GM21390 (cell line): ENCODE data around the gene ASCL4.

Experiments
- ATAC-seq: cut with Tn5 transposase; IDR thresholded peaks from one replicate; pipeline ENCODE4 v1.9.1; 2021; ENCODE audit not compliant: unreplicated experiment

Gene ASCL4

GRCh38 chr12:107778383-107779025, 4.0 kb downstream of the ASCL4 start:
- no peak for ATAC-seq

GRCh38 chr12:107779077-107779831, 4.8 kb downstream of the ASCL4 start:
- ATAC-seq: peak; percentile 69

DNA sequence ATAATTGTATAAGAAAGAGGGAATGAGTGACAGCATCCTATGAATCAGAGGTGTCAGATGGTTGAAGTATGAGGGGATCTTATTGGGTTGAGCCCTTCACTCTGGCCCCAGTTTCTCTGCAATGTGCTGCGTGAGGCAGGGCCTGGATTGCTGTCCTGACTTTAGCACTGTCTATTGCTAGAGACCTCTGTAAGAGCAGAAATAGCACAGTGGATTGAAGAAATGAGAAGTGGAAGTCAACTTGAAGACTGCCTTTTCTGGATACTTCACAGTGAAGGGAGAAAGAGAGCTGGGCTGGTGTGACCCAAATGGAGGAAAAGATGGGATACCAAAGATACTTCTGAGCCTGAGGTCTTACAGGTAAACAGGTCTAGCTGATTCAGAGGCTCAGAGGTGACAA, 5.8 kb downstream of the ASCL4 start:
- ATAC-seq: no peak

GRCh38 chr12:107782067-107782466, 7.6 kb downstream of the ASCL4 start:
- ATAC-seq: no peak

DNA sequence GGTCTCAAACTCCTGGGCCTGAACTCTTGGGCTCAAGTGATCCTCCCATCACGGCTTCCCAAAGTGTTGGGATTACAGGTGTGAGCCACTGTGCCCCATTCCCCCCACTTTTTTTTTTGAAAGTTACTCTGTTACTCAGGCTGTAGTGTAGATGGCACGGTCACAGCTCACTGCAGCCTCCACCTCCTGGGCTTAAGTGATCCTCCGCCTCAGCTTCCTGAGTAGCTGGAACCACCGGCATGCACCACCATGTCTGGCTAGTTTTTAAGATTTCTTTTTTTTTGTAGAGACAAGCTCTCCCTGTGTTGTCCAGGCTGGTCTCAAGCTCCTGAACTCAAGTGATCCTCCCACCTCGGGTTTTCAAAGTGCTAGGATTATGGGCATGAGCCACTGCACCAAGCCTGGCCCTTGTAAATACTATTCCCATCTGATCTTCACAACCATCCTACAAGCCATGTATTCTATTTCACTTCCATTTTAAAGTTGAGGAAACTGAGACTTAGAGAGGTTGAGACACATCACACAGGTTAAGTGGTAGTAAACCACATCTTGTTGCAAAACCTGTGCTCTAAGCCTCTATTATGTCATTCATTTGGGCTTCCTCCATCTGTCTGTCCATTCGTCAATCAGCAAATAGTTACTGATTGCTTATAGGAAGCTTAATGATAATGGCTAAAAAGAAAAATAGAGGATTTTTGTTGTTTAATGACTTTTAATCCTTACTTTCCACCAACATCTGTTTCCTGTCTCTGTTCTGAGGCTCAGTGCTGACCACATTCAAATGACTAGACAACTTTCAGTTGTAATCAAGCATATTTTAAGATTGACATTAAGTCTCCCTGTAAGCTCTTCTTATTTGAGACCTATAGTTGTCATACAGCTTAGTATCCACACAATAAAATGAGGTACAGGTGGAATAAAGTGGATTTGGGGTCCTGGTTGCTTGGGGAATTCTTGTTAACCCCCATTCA, 9.2 kb downstream of the ASCL4 start:
- ATAC-seq: peak; percentile 59

DNA sequence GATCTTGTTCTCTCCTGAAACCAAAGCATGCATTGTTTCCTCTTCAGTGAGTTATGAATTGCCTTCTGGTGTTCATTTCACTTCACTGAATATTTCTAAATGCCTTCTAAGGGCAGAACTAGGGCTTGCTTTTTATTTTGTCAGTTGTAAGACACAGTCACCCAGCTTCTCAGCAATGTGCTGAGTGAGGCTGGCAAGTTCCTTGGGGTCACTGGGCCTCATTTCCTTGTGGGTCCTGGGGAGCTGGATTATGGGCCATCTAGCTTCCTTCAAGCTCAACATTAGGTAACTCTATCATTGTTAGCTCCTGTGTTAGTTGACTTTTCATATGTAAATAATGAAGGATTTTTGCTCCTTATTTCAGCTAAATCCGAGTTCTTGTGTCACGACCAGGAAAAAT, 13.8 kb downstream of the ASCL4 start:
- no peak for ATAC-seq

DNA sequence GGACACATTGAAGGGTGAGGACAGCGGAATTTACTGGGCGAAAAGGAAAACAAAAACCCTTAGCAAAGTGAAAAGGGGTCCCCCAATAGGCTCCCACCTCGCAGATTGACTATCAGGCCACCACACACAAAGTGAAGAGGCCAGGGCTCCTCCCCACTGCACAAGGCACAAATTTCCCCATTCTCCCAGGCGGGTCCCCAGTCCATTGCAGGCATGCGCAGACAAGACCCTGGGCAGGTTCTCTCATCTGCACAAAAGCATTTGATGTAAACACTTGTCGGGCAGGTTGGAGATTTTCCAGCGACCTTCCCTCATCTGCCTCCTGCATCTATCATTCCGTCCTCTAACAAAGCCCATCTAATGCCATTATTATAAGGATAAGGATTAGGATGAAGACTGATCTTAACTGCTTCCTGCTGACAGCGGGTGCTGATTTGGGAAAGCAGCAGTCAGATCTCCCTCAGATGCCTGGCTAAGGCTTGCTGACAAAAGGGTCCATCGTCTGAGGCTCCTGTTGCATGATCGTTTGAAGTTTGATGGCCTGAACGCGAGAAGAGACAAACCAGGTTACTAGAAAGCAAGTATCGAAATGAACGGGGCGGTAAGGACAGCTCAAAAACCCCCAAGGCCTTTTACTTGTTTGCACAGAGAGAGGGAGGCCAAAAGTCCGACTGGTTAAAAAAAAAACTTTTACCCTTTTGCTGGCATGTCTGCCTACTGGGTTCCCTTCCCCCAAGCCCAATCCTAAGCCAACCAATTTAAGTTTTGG, 14.4 kb downstream of the ASCL4 start:
- ATAC-seq: no peak

DNA sequence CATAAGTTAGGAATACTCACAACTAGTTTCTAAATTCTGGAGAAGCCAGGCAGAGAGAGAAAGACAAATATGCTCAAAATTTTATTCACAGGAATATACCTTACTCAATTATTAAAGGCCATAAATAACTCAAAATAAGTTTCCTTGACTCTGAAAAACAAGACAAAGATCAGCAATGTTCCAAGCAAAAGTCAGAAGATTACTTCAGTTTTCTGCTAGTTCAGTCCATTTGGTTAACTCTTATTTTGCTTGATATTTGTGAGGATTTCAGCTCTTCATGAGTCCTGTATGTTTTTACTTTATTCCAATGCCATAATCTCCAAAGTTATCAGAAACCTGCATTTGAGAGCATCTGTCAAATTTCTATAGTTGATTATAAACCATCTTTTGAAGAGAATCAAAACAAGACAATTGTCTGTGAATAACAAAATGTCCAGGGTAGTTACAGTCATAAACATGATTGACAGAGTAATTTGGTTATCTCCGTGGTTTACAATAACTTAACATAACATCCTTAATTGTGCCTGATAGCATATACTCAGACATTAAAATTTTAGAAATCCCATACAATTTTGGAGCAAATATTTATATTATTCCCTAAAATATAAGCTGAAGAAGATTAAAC, 17.1 kb downstream of the ASCL4 start:
- no peak for ATAC-seq

DNA sequence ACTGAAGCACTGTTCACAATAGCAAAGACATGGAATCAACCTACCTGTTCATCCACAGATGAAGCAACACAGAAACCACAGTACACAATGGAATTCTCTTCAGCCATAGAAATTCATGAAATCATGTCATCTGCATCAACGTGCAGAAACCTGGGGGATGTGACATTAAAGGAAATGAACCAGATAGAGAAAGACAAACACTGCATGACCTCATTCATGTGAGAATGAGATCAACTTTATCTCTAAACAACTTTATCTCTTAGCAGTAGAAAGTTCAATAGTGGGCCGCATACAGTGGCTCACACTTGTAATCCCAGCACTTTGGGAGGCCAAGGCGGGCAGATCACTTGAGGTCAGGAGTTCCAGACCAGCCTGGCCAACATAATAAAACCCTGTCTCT, 19.9 kb downstream of the ASCL4 start:
- no peak for ATAC-seq

DNA sequence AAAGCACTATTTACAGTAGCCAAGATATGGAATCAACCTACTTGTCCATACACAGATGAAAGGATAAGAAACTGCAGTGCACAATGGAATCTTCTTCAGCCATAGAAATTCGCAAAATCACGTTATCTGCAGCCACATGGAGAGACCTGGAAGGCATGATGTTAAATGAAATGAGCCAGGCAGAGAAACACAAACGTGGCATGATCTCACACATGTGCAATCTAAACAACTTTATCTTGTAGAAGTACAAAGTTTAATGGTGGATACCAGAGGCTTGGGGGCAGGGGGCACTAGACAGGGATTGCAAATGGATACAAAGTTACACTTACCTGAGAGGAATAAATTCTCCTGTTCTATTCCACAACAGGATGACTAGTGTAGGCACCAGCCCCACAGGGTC, 24.1 kb downstream of the ASCL4 start:
- no peak for ATAC-seq

DNA sequence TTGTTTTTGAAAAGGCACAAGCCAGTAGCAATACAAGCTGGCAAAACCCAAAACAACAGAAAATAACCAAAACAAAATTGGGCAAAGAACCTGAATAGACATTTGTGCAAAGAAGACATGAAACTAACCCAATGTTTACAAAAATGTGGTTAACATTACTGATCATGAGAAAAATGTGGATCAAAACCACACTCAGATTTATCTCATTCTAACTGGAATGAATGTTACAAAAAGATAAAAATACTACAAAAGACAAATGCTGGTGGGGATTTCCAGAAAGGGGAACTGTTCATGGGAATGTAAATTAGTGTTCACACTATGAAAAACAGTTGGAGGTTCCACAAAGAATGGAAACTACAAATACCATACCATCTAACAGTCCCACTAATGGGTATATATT, 26.6 kb downstream of the ASCL4 start:
- ATAC-seq: no peak

GRCh38 chr12:107803092-107803491, 28.6 kb downstream of the ASCL4 start:
- ATAC-seq: no peak

DNA sequence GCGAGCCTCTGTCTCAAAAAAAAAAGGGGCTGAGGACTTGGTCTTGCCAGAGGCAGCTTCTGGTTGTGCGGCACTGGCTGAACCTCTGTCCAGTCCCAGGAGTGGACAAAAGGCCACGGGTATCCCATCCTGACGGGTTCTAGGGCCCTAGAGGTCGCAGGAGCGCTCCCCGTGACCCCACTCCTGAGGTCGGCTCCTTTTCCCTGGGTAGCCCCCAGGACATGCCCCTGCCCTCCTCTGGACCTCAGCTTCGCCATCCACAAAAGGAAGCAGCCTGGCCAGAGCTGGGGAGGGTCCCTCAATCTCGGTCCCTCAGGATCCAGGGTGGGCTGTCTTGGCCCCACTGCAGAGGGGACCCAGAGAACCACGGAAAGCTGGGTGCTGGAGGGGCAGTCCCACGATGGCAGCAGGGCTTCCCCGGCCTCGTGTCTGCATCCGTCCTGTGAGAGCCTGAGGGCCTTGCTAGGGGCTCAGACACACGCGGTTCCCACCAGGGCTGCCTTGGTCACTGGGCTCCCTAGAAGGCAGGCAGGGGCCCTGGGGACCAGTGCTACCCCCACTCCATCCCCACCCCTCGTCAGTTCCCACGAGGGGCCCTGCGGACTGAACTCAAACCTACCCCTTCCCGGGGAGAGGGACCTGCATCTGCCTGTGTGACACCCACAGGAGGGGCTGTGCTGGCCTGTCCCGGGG, 31.1 kb downstream of the ASCL4 start:
- ATAC-seq: no peak

GRCh38 chr12:107807471-107808150, 33.1 kb downstream of the ASCL4 start:
- no peak for ATAC-seq

DNA sequence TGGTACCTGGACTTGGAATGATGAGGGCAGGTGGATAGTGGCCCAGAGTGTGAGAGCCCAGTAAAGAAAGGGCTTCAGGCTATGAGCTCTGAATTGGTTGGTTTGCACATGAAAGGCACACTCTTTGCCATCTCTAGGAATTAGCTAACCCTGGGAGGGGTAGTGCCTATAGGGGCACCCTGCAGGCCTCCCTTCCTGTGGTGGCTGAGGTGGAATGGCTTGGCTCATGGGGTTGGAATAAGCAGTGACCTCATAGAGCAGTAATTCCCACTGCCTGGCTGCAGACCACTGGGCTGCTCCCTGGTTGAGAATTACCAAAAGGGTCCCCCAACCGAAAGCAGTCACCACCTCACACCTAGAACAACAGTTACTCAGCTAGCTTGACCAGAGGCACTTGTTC, 42.7 kb downstream of the ASCL4 start:
- ATAC-seq: no peak

- no peak for ATAC-seq
Observed at GRCh38 chr12:107818984-107819383, 44.5 kb downstream of the ASCL4 start.

DNA sequence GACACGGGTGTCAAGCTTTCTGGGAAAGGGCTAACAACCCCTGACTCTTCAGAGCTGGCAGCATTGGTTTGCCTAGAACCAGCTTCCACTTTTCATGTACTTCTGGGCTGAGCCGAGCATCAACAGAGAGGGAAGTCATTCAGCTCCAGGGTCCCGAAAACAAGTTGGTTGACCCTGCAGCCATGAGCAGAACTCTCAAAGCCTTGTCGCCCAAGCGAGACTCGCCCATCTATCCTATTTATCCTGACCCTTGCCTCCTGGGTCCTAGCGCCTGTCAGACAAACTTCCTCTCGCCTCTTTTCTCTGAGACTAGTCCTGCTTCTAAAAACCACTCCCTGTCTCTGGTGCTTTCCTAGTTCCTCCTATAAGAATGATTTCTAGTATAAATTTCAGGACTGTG, 47.9 kb downstream of the ASCL4 start:
- no peak for ATAC-seq
